GM10248 (cell line): ENCODE measurements around the gene C1QA.

ENCODE experiments used
- CTCF ChIA-PET: fragments of 300-600 bp; sonication (Branson Sonifier 250); formaldehyde crosslinking; extraction: SDS; loops from one replicate; lab custom pipeline; 2021; ENCODE audit warnings: antibody characterized with exemption; lab: Yijun Ruan, JAX
- POLR2A ChIA-PET: fragments of 350-650 bp; sonication (Branson Sonifier 250); formaldehyde crosslinking; extraction: SDS; loops from one replicate; lab custom pipeline; 2020; ENCODE audit warnings: antibody characterized with exemption; lab: Yijun Ruan, JAX
- DNase-seq: peaks from one replicate; pipeline ENCODE4 v3.0.0; 2012; ENCODE audit errors: extremely low spot score
- CTCF ChIP-seq: IDR thresholded peaks from 2 replicates; pipeline ENCODE4 v1.5.1; 2012; ENCODE audit warnings: mild to moderate bottlenecking, low read depth; ENCODE audit errors: extremely low read depth, missing control alignments, control extremely low read depth

Gene C1QA

DNA sequence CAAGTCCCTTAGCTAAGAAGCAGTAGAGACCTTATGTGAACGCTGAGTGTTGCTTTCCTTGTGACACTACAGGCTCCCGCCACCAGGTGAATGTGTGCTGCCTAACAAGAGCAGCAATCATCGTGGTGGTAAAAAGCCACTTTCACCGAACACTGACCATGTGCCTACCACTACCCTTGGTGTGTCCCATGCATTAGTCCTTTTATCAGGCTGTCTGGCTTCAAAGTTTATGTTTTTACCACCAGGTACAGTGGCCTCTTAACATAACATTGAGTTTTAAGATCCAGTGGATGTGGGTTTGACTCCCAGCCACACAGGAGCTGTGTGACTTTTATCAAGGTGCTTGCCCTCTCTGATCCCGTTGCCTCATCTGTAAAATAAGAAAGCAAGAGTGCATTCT is 18.3 kb downstream of the C1QA start:
- no peak for TF ChIP-seq CTCF
- POLR2A ChIA-PET: no interaction called here
- CTCF ChIA-PET: interaction anchor here (1.6 kb wide), 1 partner anchor 13 kb away, joined by 4 read pairs; no protein-coding TSS in a partner anchor

DNA sequence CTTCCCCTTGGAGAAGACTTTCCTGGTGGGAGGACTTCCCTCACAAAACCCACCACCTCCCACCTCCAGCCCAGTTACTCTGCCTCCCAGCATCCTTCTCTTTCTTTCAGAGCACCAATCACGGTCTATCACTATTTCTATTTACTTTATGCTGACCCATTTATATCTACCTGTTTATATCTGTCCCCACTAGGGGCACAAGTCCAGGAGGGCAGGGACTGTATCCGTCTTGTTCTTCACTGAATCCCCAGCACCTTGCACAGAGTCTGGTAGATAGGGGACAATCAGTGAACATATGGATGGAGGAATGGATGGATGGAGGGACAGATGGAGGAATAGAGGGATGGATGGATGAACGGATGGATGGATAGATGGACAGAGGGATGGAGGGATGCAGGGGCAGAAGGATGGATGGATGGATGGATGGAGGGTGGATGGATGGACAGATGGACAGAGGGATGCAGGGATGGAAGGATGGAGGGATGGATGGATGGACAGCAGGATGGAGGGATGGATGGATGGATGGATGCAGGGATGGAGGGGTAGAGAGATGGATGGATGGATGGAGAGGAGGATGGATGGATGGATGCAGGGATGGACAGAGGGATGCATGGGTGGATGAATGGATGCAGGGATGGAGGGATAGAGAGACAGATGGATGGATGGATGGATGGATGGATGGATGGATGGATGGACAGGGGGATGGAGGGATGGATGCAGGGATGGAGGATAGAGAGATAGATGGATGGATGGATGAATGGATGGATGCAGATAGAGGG is 22.1 kb downstream of the C1QA start:
- ChIA-PET POLR2A (no interaction called here), CTCF (no interaction called here)
- DNase-seq: no peak
- no peak for TF ChIP-seq CTCF

More for the DNA sequence above, 18.3 kb downstream of the C1QA start:
- no peak for DNase-seq

DNA sequence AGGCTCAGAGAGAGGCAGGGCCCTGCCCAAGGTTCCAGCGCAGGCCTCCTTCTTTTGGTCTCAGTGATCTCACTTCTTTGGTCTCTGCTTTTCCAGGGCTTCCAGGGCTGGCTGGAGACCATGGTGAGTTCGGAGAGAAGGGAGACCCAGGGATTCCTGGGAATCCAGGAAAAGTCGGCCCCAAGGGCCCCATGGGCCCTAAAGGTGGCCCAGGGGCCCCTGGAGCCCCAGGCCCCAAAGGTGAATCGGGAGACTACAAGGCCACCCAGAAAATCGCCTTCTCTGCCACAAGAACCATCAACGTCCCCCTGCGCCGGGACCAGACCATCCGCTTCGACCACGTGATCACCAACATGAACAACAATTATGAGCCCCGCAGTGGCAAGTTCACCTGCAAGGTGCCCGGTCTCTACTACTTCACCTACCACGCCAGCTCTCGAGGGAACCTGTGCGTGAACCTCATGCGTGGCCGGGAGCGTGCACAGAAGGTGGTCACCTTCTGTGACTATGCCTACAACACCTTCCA is 24.4 kb downstream of the C1QA start:
- DNase-seq: no peak
- CTCF ChIA-PET: no interaction called here
- no peak for TF ChIP-seq CTCF
- POLR2A ChIA-PET: no interaction called here

DNA sequence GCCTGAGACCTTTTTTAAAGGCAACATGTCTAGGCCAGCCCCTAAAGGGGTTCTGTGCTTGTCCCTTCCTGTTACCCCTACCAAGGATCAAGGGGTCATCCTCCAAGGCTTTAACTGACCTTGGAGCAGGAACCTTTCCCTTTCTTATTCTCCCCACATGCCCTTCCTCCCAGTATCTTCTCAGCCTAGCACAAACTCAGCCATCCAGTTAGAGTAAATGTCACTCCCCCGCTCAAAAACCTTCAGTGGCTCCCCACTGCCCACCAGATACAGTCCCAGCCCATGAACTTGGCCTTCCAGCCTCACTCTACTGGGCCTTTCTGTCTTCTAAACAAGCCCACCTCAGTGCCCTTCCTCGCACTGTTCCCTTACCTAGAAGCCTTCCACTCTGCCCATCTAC is 25.5 kb downstream of the C1QA start:
- CTCF ChIA-PET: interaction anchor here (1.0 kb wide), 1 partner anchor 19 kb away, joined by 3 read pairs; no protein-coding TSS in a partner anchor
- POLR2A ChIA-PET: no interaction called here

DNA sequence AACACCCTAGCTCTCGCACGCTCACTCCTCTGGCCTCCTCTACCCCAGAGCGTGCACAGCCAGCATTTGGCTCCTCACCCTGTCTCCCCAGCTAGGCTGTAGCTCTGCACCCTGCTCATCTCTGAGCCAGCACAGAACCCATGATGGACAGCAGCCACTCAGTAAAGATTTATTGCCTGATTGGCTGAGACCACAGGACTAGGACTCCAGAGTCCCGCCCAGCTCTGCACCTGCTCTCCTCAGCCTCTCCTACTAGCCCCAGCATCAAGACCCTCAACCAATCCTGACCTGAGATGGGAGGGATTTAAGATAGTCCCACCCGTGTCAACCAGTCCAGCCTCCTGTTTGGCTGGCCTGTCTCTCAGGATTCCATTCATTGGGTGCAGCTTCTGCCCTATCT is 25.9 kb downstream of the C1QA start:
- POLR2A ChIA-PET: no interaction called here
- DNase-seq: no peak
- CTCF ChIA-PET: interaction anchor here (1.0 to 1.9 kb wide), 2 partner anchors 11 to 20 kb away, joined by 3 to 5 read pairs; no protein-coding TSS in a partner anchor
- no peak for TF ChIP-seq CTCF

More for the DNA sequence above, 25.5 kb downstream of the C1QA start:
- no peak for TF ChIP-seq CTCF
- DNase-seq: no peak

GRCh38 chr1:22662986-22663408 is 26.6 kb downstream of the C1QA start:
- DNase-seq: no peak
- TF ChIP-seq CTCF: no peak
- CTCF ChIA-PET: interaction anchor here (1.0 to 1.9 kb wide), 2 partner anchors 10 to 20 kb away, joined by 3 to 5 read pairs; no protein-coding TSS in a partner anchor
- POLR2A ChIA-PET: no interaction called here
